ENCODE results near the gene ORC5.

Gene ORC5

DNA sequence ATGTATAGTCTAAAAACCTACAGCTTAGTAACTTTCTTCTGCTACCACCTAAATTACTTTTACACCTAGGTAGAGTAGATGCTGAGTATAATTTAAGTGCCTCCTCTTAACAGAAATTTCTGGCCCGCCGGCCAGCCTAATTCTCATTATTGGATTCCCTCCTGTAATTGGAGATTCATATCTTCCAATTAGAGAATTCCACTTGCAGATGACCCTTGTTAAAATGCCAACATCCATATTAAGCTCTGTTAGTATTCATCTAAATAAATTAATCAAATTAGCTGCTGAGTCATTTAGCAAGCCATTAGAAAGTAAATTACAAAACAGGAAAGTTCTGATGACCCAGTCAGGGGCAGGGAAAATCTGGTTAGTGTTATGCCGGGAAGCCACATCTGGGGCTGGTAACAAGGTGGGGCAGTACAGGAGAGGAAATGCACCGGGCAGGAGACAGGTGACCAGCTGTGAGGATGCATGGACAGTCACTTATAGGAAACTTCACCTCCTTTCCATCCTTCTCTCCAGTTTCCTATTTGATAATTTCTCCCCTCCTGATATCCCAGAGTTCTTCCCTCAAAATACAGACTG is 82.8 kb downstream of the ORC5 start:
- DNase-seq (ENCODE audit: low read depth in 2 of 2), result no peak

DNA sequence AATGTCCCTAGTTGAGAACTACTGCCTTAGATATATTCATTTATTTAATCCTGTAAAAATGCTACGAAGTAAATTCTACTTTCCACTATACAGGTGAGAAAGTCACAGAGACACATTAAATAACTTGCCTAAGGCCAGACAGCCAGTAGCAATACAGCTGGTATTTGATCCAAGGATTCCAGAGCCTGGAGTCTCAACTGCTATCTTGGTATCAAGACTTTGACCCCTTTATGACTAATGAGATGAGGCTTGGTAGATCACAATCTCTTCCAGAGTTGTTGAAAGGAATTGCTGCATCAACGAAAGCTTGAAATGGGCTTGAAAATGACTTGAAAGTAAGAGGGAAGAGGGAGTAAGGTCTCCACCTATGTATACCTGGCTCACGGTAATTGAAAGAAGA is 83.3 kb downstream of the ORC5 start:
- no peak for DNase-seq (ENCODE audit: low read depth in 2 of 2)

DNA sequence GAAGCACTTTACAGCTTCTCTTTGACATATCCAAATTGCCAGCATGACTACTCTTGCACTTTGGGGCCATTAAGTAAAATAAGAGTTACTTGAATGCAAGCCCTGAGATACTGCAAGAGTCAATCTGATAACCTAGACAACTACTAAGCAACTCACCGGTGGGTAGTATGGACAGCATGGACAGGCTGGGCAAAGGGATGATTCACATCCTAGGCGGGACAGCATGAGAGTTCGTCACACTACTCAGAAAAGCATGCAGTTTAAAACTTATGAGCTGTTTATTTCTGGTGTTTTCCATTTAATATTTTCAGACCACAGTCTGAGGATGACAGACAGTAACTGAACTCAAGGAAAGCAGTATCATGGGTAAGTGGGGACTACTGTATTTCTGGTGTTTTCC is 84.0 kb downstream of the ORC5 start:
- no peak for DNase-seq (ENCODE audit: low read depth in 2 of 2)

- no peak for DNase-seq (ENCODE audit: low read depth in 2 of 2)
These were observed 94.0 kb downstream of the ORC5 start for GRCh38 chr7:104113788-104114187.

GRCh38 chr7:104112623-104113022 is 95.2 kb downstream of the ORC5 start:
- DNase-seq (ENCODE audit: low read depth in 2 of 2), result no peak

- DNase-seq (ENCODE audit: low read depth in 2 of 2), result no peak
These were observed 96.5 kb downstream of the ORC5 start for GRCh38 chr7:104111271-104111670.

DNA sequence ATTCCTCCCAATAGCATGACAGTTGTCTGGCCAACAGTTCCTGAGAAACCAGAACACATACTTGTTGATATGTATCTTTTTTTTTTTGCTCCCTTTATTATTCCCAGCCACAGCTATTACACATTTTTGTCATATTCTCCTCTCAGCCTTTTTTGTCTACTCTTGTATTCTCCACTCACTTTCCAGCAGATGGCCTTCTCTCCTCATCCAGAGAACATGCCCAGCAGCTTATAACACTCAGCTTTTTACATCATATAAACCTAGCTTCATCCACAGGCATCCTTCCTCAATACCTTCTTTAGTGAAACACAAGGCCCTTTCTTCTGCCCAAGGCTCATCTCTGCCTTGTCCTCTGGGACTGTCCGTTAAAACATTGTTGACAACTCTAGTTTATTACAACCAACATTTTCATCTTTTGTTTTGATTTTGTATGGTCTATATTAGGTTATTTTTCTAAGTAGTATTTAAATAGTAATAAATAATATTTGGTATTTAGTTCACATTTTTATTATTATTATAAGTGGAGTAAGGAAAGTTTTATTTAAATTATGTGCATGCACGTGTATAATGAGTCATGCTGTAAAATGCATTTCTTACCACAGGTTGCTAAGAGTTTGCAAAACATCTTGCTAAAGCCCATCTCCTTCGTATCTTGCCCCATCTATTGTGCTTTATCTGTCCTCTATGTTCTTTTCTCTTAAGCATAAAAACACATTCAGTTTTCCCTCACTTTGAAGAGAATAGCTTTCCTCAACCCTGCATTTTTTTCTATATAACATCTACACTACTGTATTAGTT is 101.5 kb downstream of the ORC5 start:
- DNase-seq (ENCODE audit: low read depth in 2 of 2), result no peak

DNA sequence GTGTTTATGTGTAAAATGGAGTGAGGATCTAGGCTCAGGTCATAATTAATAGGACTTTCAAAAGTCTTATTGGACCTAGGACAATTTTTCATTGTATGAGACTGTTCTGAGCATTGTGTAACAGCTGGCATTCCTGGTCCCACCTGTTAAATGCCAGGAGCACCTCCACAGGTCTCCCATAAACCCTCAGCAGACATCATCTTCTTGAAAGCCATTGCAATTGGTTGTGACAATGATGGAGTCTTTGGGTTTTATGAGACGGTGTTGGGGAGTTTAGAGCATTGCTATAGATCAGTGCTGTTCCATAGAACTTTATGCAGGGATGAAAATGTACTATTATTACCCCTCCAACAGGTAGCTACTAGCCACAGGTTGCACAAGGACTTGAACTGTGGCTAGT is 108.9 kb downstream of the ORC5 start:
- DNase-seq (ENCODE audit: low read depth in 2 of 2), result no peak

- DNase-seq (ENCODE audit: low read depth in 2 of 2), result no peak
These were observed 111.1 kb downstream of the ORC5 start for GRCh38 chr7:104096683-104097082.

- no peak for DNase-seq (ENCODE audit: low read depth in 2 of 2)
These were observed 114.7 kb downstream of the ORC5 start for GRCh38 chr7:104093127-104093526.

DNA sequence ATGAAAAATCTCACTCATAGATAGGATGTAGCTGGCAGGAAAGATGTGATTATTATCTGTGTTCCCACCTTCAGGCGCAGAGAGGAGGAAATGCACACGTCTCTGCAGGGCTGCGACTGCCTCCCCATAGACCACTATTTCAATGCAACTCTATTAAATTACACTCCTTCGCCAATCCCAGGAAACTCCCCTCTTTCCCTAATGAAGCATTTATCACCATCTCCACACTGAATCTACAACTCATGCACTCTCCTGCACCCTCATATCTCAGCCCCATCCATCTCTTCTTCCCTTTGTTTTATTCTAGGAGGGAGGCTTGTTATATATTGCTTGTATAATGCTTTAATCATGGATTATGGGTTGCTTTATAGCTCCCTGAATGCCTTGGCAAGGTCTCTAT is 116.6 kb downstream of the ORC5 start:
- DNase-seq (ENCODE audit: low read depth in 2 of 2), result no peak

- DNase-seq (ENCODE audit: low read depth in 2 of 2), result no peak
These were observed 118.2 kb downstream of the ORC5 start for GRCh38 chr7:104089612-104090011.

DNA sequence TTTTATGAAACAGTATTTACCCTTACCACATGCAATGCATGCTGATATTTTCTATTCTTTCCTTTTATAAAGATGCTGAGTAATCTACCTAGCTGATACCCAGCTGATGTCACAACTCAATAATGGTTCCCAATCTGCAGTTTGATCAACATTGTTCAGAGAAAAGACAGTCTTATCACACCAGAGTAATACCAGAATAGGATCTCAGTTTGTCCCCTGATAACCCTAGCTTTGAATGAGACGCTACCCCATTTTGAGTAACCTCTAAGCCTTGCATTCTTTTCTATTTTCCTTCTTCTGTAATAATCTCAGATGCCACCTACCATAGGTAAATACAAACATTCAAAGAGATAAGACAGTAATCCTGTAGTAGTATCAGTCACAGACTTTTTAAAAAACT is 118.8 kb downstream of the ORC5 start:
- DNase-seq (ENCODE audit: low read depth in 2 of 2), result no peak

All from stimulated activated CD4-positive, alpha-beta T cell treated with anti-CD3 and anti-CD28 coated beads, Interleukin-4, amount 100 ng/mL, for 48 hours (primary cell).